HG03280 (cell line): ENCODE results near the gene SELPLG.
"Not testable (repeated sequence)": the region's sequence is repeated elsewhere in the genome, so short reads cannot be mapped to it uniquely, and the experiment has no call there.

ENCODE experiments used
- ATAC-seq: cut with Tn5 transposase; IDR thresholded peaks from one replicate; pipeline ENCODE4 v1.9.1; 2021; ENCODE audit warnings: mild to moderate bottlenecking, moderate library complexity; ENCODE audit not compliant: unreplicated experiment

The SELPLG gene

GRCh38 chr12:108592033-108592909 is 41.4 kb downstream of the SELPLG start:
- no peak for ATAC-seq

GRCh38 chr12:108591267-108591980 is 42.3 kb downstream of the SELPLG start:
- no peak for ATAC-seq

- not testable (repeated sequence) for ATAC-seq
Measured at GRCh38 chr12:108590463-108590862, 43.2 kb downstream of the SELPLG start.

GRCh38 chr12:108589840-108590229 is 43.9 kb downstream of the SELPLG start:
- no peak for ATAC-seq

- no peak for ATAC-seq
Measured at GRCh38 chr12:108589028-108589839, 44.5 kb downstream of the SELPLG start.

GRCh38 chr12:108587826-108588225 is 45.9 kb downstream of the SELPLG start:
- no peak for ATAC-seq

- ATAC-seq, result no peak
Measured at GRCh38 chr12:108586306-108586705, 47.4 kb downstream of the SELPLG start.

GRCh38 chr12:108585864-108586263 is 47.8 kb downstream of the SELPLG start:
- ATAC-seq, result no peak

- ATAC-seq, result no peak
Measured at GRCh38 chr12:108584456-108585065, 49.1 kb downstream of the SELPLG start.

GRCh38 chr12:108583991-108584390 is 49.7 kb downstream of the SELPLG start:
- ATAC-seq, result no peak

- ATAC-seq, result no peak
Measured at GRCh38 chr12:108582978-108583770, 50.5 kb downstream of the SELPLG start.

- no peak for ATAC-seq
Measured at GRCh38 chr12:108582509-108582908, 51.2 kb downstream of the SELPLG start.

GRCh38 chr12:108581311-108582227 is 52.1 kb downstream of the SELPLG start:
- no peak for ATAC-seq

GRCh38 chr12:108580531-108580930 is 53.2 kb downstream of the SELPLG start:
- no peak for ATAC-seq

- ATAC-seq, result no peak
Measured at GRCh38 chr12:108578813-108579212, 54.9 kb downstream of the SELPLG start.

- no peak for ATAC-seq
Measured at GRCh38 chr12:108578264-108578663, 55.4 kb downstream of the SELPLG start.

GRCh38 chr12:108577458-108577857 is 56.2 kb downstream of the SELPLG start:
- no peak for ATAC-seq

- no peak for ATAC-seq
Measured at GRCh38 chr12:108576660-108577234, 56.9 kb downstream of the SELPLG start.
